MM.1S (cell line): ENCODE measurements around the gene SREBF1.

Experiments
- DNase-seq: peaks from one replicate; pipeline ENCODE4 v3.0.0-alpha.2; 2015
- H2AFZ ChIP-seq: fragments of 300-600 bp; sonication (generic); 2 replicates; pipeline ENCODE4 v1.6.0; 2016; ENCODE audit warnings: antibody characterized with exemption, low read length
- H3F3A ChIP-seq: fragments of 300-600 bp; sonication (generic); 2 replicates; pipeline ENCODE4 v1.6.1; 2016; ENCODE audit warnings: mild to moderate bottlenecking, antibody characterized with exemption, low read length, moderate library complexity, mixed read lengths; ENCODE audit not compliant: insufficient read depth
- H3K27ac ChIP-seq: fragments of 300-600 bp; sonication (generic); 2 replicates; pipeline ENCODE4 v1.5.1; 2016; ENCODE audit warnings: mild to moderate bottlenecking, low read length
- H3K27me3 ChIP-seq: fragments of 300-600 bp; sonication (generic); replicated peaks from 2 replicates; pipeline ENCODE4 v1.6.0; 2016; ENCODE audit warnings: low read length; ENCODE audit not compliant: insufficient read depth
- H3K36me3 ChIP-seq: fragments of 300-600 bp; sonication (generic); replicated peaks from 2 replicates; pipeline ENCODE4 v1.6.1; 2016; ENCODE audit warnings: mild to moderate bottlenecking, low read length, mixed read lengths; ENCODE audit not compliant: insufficient read depth
- H3K4me1 ChIP-seq: fragments of 300-600 bp; sonication (generic); 2 replicates; pipeline ENCODE4 v1.6.1; 2016; ENCODE audit warnings: low read length, mixed read lengths
- H3K4me2 ChIP-seq: fragments of 300-600 bp; sonication (generic); 2 replicates; pipeline ENCODE4 v1.6.0; 2016; ENCODE audit warnings: low read depth, low read length
- H3K4me3 ChIP-seq: fragments of 300-600 bp; sonication (generic); 2 replicates; pipeline ENCODE4 v1.5.1; 2016; ENCODE audit warnings: low read length, mixed read lengths
- H3K79me2 ChIP-seq: fragments of 300-600 bp; sonication (generic); 2 replicates; pipeline ENCODE4 v1.6.1; 2016; ENCODE audit warnings: mixed run types, low read length, mixed read lengths
- H3K9ac ChIP-seq: fragments of 300-600 bp; sonication (generic); 2 replicates; pipeline ENCODE4 v1.6.1; 2016; ENCODE audit warnings: low read length, mixed read lengths
- H3K9me2 ChIP-seq: fragments of 300-600 bp; sonication (generic); replicated peaks from 2 replicates; pipeline ENCODE4 v1.6.1; 2016; ENCODE audit warnings: mild to moderate bottlenecking, low read length, mixed read lengths; ENCODE audit not compliant: insufficient read depth
- H3K9me3 ChIP-seq: fragments of 300-600 bp; sonication (generic); replicated peaks from 2 replicates; pipeline ENCODE4 v1.6.1; 2016; ENCODE audit warnings: mild to moderate bottlenecking, low read length, mixed read lengths; ENCODE audit not compliant: insufficient read depth
- H4K20me1 ChIP-seq: fragments of 300-600 bp; sonication (generic); 2 replicates; pipeline ENCODE4 v1.6.1; 2016; ENCODE audit warnings: mild to moderate bottlenecking, low read length, moderate library complexity, mixed read lengths; ENCODE audit not compliant: insufficient read depth
- CTCF ChIP-seq: fragments of 300-600 bp; sonication (generic); IDR thresholded peaks from 2 replicates; pipeline ENCODE4 v1.5.1; 2016; ENCODE audit warnings: antibody characterized with exemption, low read length, mixed read lengths
- EZH2 ChIP-seq: fragments of 300-600 bp; sonication (generic); optimal IDR thresholded peaks from 2 replicates; pipeline ENCODE3; 2017; ENCODE audit warnings: low read depth, mild to moderate bottlenecking, antibody characterized with exemption, low read length, mixed read lengths
- EZH2phosphoT487 ChIP-seq: fragments of 300-600 bp; sonication (generic); IDR thresholded peaks from 2 replicates; pipeline ENCODE4 v1.6.1; 2018; ENCODE audit warnings: antibody characterized with exemption, low read length

The SREBF1 gene

GRCh38 chr17:17849845-17850373, 13.1 kb upstream of the SREBF1 start:
- Histone ChIP-seq H3K79me2 (no peaks in the 10 kb centered on the region), H3K9ac (no peak overlapping the region), H3K27ac (no peak overlapping the region), H3F3A (no peaks in the 10 kb centered on the region), H3K4me2 (no peak overlapping the region), H3K27me3 (no peaks in the 10 kb centered on the region), H3K4me1 (peaks cover 7% of the 10 kb centered on the region), H2AFZ (no peak overlapping the region), H4K20me1 (no peaks in the 10 kb centered on the region), H3K9me3 (no peaks in the 10 kb centered on the region), H3K4me3 (no peak overlapping the region), H3K9me2 (no peaks in the 10 kb centered on the region), H3K36me3 (no peaks in the 10 kb centered on the region)
- no peak for DNase-seq
- TF ChIP-seq EZH2phosphoT487 (no peak), CTCF (no peak), EZH2 (no peak)

GRCh38 chr17:17849147-17849820, 12.5 kb upstream of the SREBF1 start:
- H3K9me2 ChIP-seq = no peaks in the 10 kb centered on the region
- H3K9me3 ChIP-seq = no peaks in the 10 kb centered on the region
- peaks cover 7% of the 10 kb centered on the region; the same call in 1 of the 2 replicates for H3K4me1 ChIP-seq
- H3K79me2 ChIP-seq = no peaks in the 10 kb centered on the region
- H3K4me2 ChIP-seq = no peak overlapping the region
- H3K9ac ChIP-seq = no peak overlapping the region
- no peak for DNase-seq
- no peaks in the 10 kb centered on the region for H3K27me3 ChIP-seq
- no peak overlapping the region for H2AFZ ChIP-seq
- H3K36me3 ChIP-seq = no peaks in the 10 kb centered on the region
- no peaks in the 10 kb centered on the region for H3F3A ChIP-seq
- H4K20me1 ChIP-seq = no peaks in the 10 kb centered on the region
- no peak overlapping the region for H3K27ac ChIP-seq
- TF ChIP-seq CTCF (no peak), EZH2phosphoT487 (no peak), EZH2 (no peak)
- no peak overlapping the region for H3K4me3 ChIP-seq

GRCh38 chr17:17848311-17849082, 11.7 kb upstream of the SREBF1 start:
- no peaks in the 10 kb centered on the region for H3K36me3 ChIP-seq
- H3K4me3 ChIP-seq = no peak overlapping the region
- TF ChIP-seq CTCF = no peak
- no peak for TF ChIP-seq EZH2phosphoT487
- no peak for TF ChIP-seq EZH2
- H2AFZ ChIP-seq = no peak overlapping the region
- no peaks in the 10 kb centered on the region for H4K20me1 ChIP-seq
- no peaks in the 10 kb centered on the region for H3K27me3 ChIP-seq
- DNase-seq = no peak
- no peaks in the 10 kb centered on the region for H3K9me3 ChIP-seq
- H3K9me2 ChIP-seq = no peaks in the 10 kb centered on the region
- no peaks in the 10 kb centered on the region for H3F3A ChIP-seq
- no peak overlapping the region for H3K4me2 ChIP-seq
- H3K79me2 ChIP-seq = no peaks in the 10 kb centered on the region
- H3K9ac ChIP-seq = no peak overlapping the region
- no peak overlapping the region for H3K27ac ChIP-seq
- H3K4me1 ChIP-seq = peaks cover 7% of the 10 kb centered on the region; the same call in 1 of the 2 replicates
